ENCODE measurements around the gene RHEX.

Gene RHEX

GRCh38 chr1:206005234-206005633 is 47.7 kb upstream of the RHEX start:
- no peak overlapping the region for H3K23ac ChIP-seq (ENCODE audit: low read depth, low read length, poor library complexity)
- peaks cover 0 to 3% of the 10 kb centered on the region in 2 donors for H3K9me3 ChIP-seq (replicated peaks in 1 of 2; ENCODE audit: control insufficient read depth in 2 of 2, insufficient read depth in 1 of 2, low read depth in 1 of 2, low read length in 2 of 2)
- no peak overlapping the region for H3K14ac ChIP-seq (ENCODE audit: low read length)
- H4K8ac ChIP-seq (ENCODE audit: low read depth, low read length): no peak overlapping the region
- no peak overlapping the region for H2BK5ac ChIP-seq (ENCODE audit: low read length)
- no peak overlapping the region for H2BK12ac ChIP-seq (ENCODE audit: low read length)
- H3K4ac ChIP-seq (ENCODE audit: low read length): no peak overlapping the region
- no peak overlapping the region for H3K4me3 ChIP-seq (ENCODE audit: low read length in 2 of 2)
- H3K4me2 ChIP-seq (ENCODE audit: insufficient read depth, low read length, poor library complexity, severe bottlenecking): no peak overlapping the region
- H2BK120ac ChIP-seq (ENCODE audit: low read depth, low read length): no peak overlapping the region
- H3K79me1 ChIP-seq (ENCODE audit: low read depth, low read length): peaks cover 8% of the 10 kb centered on the region
- peaks cover 0 to 8% (median 0%) of the 10 kb centered on the region in 3 experiments for H3K27me3 ChIP-seq (ENCODE audit: control insufficient read depth in 3 of 3, insufficient read depth in 3 of 3, low read depth in 1 of 3, low read length in 3 of 3)
- H2BK15ac ChIP-seq (ENCODE audit: low read length): no peak overlapping the region
- H3K18ac ChIP-seq (ENCODE audit: low read length): no peak overlapping the region
- H3K36me3 ChIP-seq (replicated peaks in 1 of 2; ENCODE audit: control insufficient read depth in 2 of 2, insufficient read depth in 2 of 2, low read length in 2 of 2): peaks cover 0 to 2% of the 10 kb centered on the region in 2 donors
- WGBS, 2 donors (ENCODE audit: extremely low coverage in 2 of 2, insufficient read length in 2 of 2, insufficient replicate concordance in 1 of 2): no CpG with 5 or more reads among the region's 7 CpGs
- no peak overlapping the region for H3K27ac ChIP-seq (replicated peaks; ENCODE audit: low read length)
- peaks cover 0 to 9% of the 10 kb centered on the region in 2 donors for H3K4me1 ChIP-seq (ENCODE audit: control insufficient read depth in 2 of 2, insufficient read depth in 1 of 2, low read depth in 1 of 2, low read length in 2 of 2)
- no peak overlapping the region for H2AFZ ChIP-seq (ENCODE audit: low read length)
- no peak for DNase-seq (ENCODE audit: low spot score)
- no peak overlapping the region for H4K91ac ChIP-seq (ENCODE audit: low read depth, low read length, poor library complexity)
- no peak overlapping the region for H3K9ac ChIP-seq (ENCODE audit: low read depth, low read length, poor library complexity)
- H2AK5ac ChIP-seq (ENCODE audit: low read depth, low read length): no peak overlapping the region

DNA sequence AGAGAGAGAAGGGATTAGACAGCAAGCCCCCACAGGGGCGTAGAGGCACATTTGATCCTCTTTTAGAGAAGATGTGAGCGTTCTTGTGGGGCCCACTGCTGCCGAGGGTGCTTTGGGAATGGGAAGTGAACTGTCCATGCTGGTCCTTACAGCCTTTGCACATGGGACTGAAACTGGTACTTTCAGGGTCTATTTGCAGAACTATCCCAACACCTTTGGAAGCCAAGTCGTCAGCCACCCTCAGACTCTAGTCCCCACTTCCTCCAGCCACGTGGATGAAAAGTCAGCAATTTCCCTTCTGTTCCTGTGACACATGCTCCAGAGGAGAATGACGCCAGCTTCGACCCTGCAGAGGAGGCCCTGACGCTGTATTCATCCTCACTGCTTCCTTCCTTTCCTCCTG is 47.2 kb upstream of the RHEX start:
- H2BK12ac ChIP-seq (ENCODE audit: low read length): no peak overlapping the region
- H3K18ac ChIP-seq (ENCODE audit: low read length): peak overlapping the region; percentile 41
- no peak overlapping the region for H4K8ac ChIP-seq (ENCODE audit: low read depth, low read length)
- H2AFZ ChIP-seq (ENCODE audit: low read length): no peak overlapping the region
- peaks cover 0 to 8% (median 0%) of the 10 kb centered on the region in 3 experiments for H3K27me3 ChIP-seq (ENCODE audit: control insufficient read depth in 3 of 3, insufficient read depth in 3 of 3, low read depth in 1 of 3, low read length in 3 of 3)
- H4K91ac ChIP-seq (ENCODE audit: low read depth, low read length, poor library complexity): no peak overlapping the region
- no peak overlapping the region for H3K4me2 ChIP-seq (ENCODE audit: insufficient read depth, low read length, poor library complexity, severe bottlenecking)
- peaks cover 0 to 9% of the 10 kb centered on the region in 2 donors for H3K4me1 ChIP-seq (ENCODE audit: control insufficient read depth in 2 of 2, insufficient read depth in 1 of 2, low read depth in 1 of 2, low read length in 2 of 2)
- no peak overlapping the region for H2AK5ac ChIP-seq (ENCODE audit: low read depth, low read length)
- H3K4ac ChIP-seq (ENCODE audit: low read length): no peak overlapping the region
- no peak overlapping the region for H3K4me3 ChIP-seq (ENCODE audit: low read length in 2 of 2)
- H3K27ac ChIP-seq (replicated peaks; ENCODE audit: low read length): no peak overlapping the region
- no peak overlapping the region for H3K14ac ChIP-seq (ENCODE audit: low read length)
- WGBS, 2 donors (ENCODE audit: extremely low coverage in 2 of 2, insufficient read length in 2 of 2, insufficient replicate concordance in 1 of 2): no CpG with 5 or more reads among the region's 8 CpGs
- peaks cover 8% of the 10 kb centered on the region for H3K79me1 ChIP-seq (ENCODE audit: low read depth, low read length)
- no peak overlapping the region for H3K23ac ChIP-seq (ENCODE audit: low read depth, low read length, poor library complexity)
- no peak overlapping the region for H3K9ac ChIP-seq (ENCODE audit: low read depth, low read length, poor library complexity)
- no peak overlapping the region for H2BK120ac ChIP-seq (ENCODE audit: low read depth, low read length)
- no peak overlapping the region for H2BK5ac ChIP-seq (ENCODE audit: low read length)
- DNase-seq (ENCODE audit: low spot score): no peak
- H2BK15ac ChIP-seq (ENCODE audit: low read length): no peak overlapping the region
- H3K36me3 ChIP-seq (replicated peaks in 1 of 2; ENCODE audit: control insufficient read depth in 2 of 2, insufficient read depth in 2 of 2, low read length in 2 of 2): peaks cover 0 to 2% of the 10 kb centered on the region in 2 donors
- H3K9me3 ChIP-seq (replicated peaks in 1 of 2; ENCODE audit: control insufficient read depth in 2 of 2, insufficient read depth in 1 of 2, low read depth in 1 of 2, low read length in 2 of 2): peaks cover 0 to 3% of the 10 kb centered on the region in 2 donors

DNA sequence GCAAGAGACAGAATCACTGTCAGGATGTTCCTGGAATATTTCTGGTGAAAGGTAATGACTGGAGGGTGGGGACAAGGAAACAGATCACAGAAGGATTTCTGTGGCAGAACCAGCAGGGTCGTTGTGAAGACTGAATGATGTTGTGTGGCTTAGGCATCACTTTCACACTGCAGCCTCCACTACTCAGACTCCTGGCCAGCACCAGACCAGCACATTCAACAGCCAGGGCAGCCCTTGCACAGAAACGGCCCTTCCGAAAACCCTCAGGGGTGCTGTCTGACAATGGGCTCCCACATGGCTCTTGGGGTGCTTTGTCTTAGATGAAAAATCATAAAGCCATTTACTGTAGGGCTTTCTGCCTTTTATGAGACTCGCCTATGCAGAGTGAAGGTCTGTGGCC is 46.0 kb upstream of the RHEX start:
- no peak overlapping the region for H3K18ac ChIP-seq (ENCODE audit: low read length)
- DNase-seq (ENCODE audit: low spot score): no peak
- H2BK120ac ChIP-seq (ENCODE audit: low read depth, low read length): no peak overlapping the region
- no peak overlapping the region for H3K14ac ChIP-seq (ENCODE audit: low read length)
- peaks cover 0 to 8% (median 0%) of the 10 kb centered on the region in 3 experiments for H3K27me3 ChIP-seq (ENCODE audit: control insufficient read depth in 3 of 3, insufficient read depth in 3 of 3, low read depth in 1 of 3, low read length in 3 of 3)
- no peak overlapping the region for H2AFZ ChIP-seq (ENCODE audit: low read length)
- H3K4ac ChIP-seq (ENCODE audit: low read length): no peak overlapping the region
- no peak overlapping the region for H3K4me3 ChIP-seq (ENCODE audit: low read length in 2 of 2)
- peaks cover 8% of the 10 kb centered on the region for H3K79me1 ChIP-seq (ENCODE audit: low read depth, low read length)
- H2AK5ac ChIP-seq (ENCODE audit: low read depth, low read length): no peak overlapping the region
- H2BK5ac ChIP-seq (ENCODE audit: low read length): no peak overlapping the region
- no peak overlapping the region for H4K8ac ChIP-seq (ENCODE audit: low read depth, low read length)
- H3K27ac ChIP-seq (replicated peaks; ENCODE audit: low read length): no peak overlapping the region
- no peak overlapping the region for H3K23ac ChIP-seq (ENCODE audit: low read depth, low read length, poor library complexity)
- no peak overlapping the region for H2BK15ac ChIP-seq (ENCODE audit: low read length)
- no peak overlapping the region for H4K91ac ChIP-seq (ENCODE audit: low read depth, low read length, poor library complexity)
- H3K9ac ChIP-seq (ENCODE audit: low read depth, low read length, poor library complexity): no peak overlapping the region
- H3K36me3 ChIP-seq (replicated peaks in 1 of 2; ENCODE audit: control insufficient read depth in 2 of 2, insufficient read depth in 2 of 2, low read length in 2 of 2): peaks cover 0 to 2% of the 10 kb centered on the region in 2 donors
- H2BK12ac ChIP-seq (ENCODE audit: low read length): no peak overlapping the region
- WGBS, 2 donors (ENCODE audit: extremely low coverage in 2 of 2, insufficient read length in 2 of 2, insufficient replicate concordance in 1 of 2): no CpG with 5 or more reads among the region's 4 CpGs
- peaks cover 0 to 9% of the 10 kb centered on the region in 2 donors for H3K4me1 ChIP-seq (ENCODE audit: control insufficient read depth in 2 of 2, insufficient read depth in 1 of 2, low read depth in 1 of 2, low read length in 2 of 2)
- H3K9me3 ChIP-seq (replicated peaks in 1 of 2; ENCODE audit: control insufficient read depth in 2 of 2, insufficient read depth in 1 of 2, low read depth in 1 of 2, low read length in 2 of 2): peaks cover 0 to 3% of the 10 kb centered on the region in 2 donors
- H3K4me2 ChIP-seq (ENCODE audit: insufficient read depth, low read length, poor library complexity, severe bottlenecking): no peak overlapping the region

- Histone ChIP-seq H3K9me3 (replicated peaks in 1 of 2; ENCODE audit: control insufficient read depth in 2 of 2, insufficient read depth in 1 of 2, low read depth in 1 of 2, low read length in 2 of 2) (peaks cover 0 to 2% of the 10 kb centered on the region in 2 donors), H2BK120ac (ENCODE audit: low read depth, low read length) (no peak overlapping the region), H3K4me1 (ENCODE audit: control insufficient read depth in 2 of 2, insufficient read depth in 1 of 2, low read depth in 1 of 2, low read length in 2 of 2) (peaks cover 0 to 7% of the 10 kb centered on the region in 2 donors), H3K4ac (ENCODE audit: low read length) (no peak overlapping the region), H2BK12ac (ENCODE audit: low read length) (no peak overlapping the region), H3K18ac (ENCODE audit: low read length) (no peak overlapping the region), H3K27ac (replicated peaks; ENCODE audit: low read length) (no peak overlapping the region), H3K79me1 (ENCODE audit: low read depth, low read length) (no peaks in the 10 kb centered on the region), H2AK5ac (ENCODE audit: low read depth, low read length) (no peak overlapping the region), H2BK5ac (ENCODE audit: low read length) (no peak overlapping the region), H2BK15ac (ENCODE audit: low read length) (no peak overlapping the region), H3K9ac (ENCODE audit: low read depth, low read length, poor library complexity) (no peak overlapping the region), H3K4me2 (ENCODE audit: insufficient read depth, low read length, poor library complexity, severe bottlenecking) (no peak overlapping the region), H3K23ac (ENCODE audit: low read depth, low read length, poor library complexity) (no peak overlapping the region), H3K36me3 (replicated peaks in 1 of 2; ENCODE audit: control insufficient read depth in 2 of 2, insufficient read depth in 2 of 2, low read length in 2 of 2) (no peaks in the 10 kb centered on the region), H4K8ac (ENCODE audit: low read depth, low read length) (no peak overlapping the region), H3K4me3 (ENCODE audit: low read length in 2 of 2) (no peak overlapping the region), H3K14ac (ENCODE audit: low read length) (no peak overlapping the region), H3K27me3 (ENCODE audit: control insufficient read depth in 3 of 3, insufficient read depth in 3 of 3, low read depth in 1 of 3, low read length in 3 of 3) (peaks cover 0 to 5% (median 0%) of the 10 kb centered on the region in 3 experiments), H4K91ac (ENCODE audit: low read depth, low read length, poor library complexity) (no peak overlapping the region), H2AFZ (ENCODE audit: low read length) (no peak overlapping the region)
- no CpG with 5 or more reads among the region's 5 CpGs for WGBS, 2 donors (ENCODE audit: extremely low coverage in 2 of 2, insufficient read length in 2 of 2, insufficient replicate concordance in 1 of 2)
- no peak for DNase-seq (ENCODE audit: low spot score)
Measured at GRCh38 chr1:206010060-206010459, 42.9 kb upstream of the RHEX start.

Data from neuronal stem cell (in vitro differentiated cells).